Measurements from ENCODE around the gene DCXR. TPM values are rescaled to one million over a fixed set of nuclear protein-coding genes. Genes with fewer than 3 reads are reported as not detected.

The DCXR gene
- total RNA-seq, 1 experiment from 2014 or later: 128 TPM

DNA sequence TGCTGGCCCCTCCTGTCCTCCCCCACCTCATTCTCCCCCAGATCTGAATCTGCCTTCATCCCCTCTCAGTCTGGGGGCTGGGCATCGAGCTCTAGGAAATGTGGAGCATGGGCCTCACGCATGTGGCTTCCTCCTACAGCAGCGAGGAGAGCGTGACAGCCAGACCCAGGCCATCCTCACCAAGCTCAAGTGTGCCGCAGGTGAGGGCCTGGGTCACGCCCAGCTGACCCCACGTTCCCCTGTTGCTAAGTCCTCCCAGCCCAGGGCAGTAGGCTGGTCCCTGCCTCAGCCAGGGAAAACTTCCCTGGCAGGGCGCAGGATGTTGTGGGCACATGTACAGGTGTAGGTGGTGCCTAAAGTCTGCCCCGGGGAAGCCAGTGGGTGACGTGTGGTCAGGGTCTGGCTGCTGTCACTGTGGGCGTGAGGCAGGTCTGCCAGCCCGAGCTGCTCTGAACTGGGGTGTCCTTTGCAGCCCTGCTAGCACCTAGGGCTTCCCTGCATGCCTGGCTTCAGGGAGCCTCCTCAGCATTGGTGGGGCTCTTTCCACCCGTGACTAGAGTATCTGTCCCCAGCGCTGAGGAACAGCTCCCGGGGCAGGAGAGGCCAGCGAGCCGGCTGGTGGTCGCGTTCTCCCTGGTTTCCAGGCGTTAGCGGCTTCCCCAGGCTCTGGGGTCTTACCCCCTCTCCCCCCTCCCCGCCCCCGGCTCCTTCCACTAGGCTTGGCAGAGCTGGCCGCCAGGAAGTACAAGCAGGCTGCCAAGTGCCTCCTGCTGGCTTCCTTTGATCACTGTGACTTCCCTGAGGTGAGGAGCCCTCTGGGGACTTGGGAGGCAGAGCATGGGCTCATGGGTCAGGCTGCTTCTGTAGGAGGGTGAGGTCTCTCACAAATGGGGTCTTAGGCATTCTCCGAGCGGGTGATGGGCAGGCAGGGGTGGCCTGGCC, 17.8 kb upstream of the DCXR start:
- no peak for DNase-seq (ENCODE audit: low read depth in 1 of 2, low spot score in 2 of 2)
- Histone ChIP-seq H3K4me1 (replicated peaks) (peaks cover 27% of the 10 kb centered on the region), H3K36me3 (peaks cover 87% of the 10 kb centered on the region), H3K27me3 (replicated peaks) (no peaks in the 10 kb centered on the region), H3K9me3 (replicated peaks) (no peaks in the 10 kb centered on the region), H3K4me3 (no peak overlapping the region), H3K27ac (no peak overlapping the region)

DNA sequence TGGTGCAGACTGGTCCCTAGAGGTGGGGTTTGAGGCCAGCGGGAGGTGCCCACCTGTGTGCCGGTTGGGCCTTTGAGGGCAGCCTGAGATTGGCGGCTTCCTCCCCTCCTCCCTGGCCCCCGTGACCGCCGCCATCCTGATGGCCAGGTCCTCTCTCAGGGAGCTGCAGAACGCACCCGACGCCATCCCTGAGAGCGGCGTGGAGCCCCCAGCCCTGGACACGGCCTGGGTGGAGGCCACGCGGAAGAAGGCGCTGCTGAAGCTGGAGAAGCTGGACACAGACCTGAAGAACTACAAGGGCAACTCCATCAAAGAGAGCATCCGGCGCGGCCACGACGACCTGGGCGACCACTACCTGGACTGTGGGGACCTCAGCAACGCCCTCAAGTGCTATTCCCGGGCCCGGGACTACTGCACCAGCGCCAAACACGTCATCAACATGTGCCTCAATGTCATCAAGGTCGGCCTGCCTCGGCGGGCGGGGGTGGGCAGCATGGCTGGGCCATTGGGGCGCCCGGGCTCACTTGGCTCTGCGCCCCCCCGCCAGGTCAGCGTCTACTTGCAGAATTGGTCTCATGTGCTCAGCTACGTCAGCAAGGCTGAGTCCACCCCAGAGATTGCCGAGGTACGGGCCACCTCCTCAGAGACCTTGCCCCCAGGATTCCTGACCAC, 17.0 kb upstream of the DCXR start:
- peaks cover 87% of the 10 kb centered on the region for H3K36me3 ChIP-seq
- H3K27ac ChIP-seq: no peak overlapping the region
- peaks cover 28% of the 10 kb centered on the region for H3K4me1 ChIP-seq (replicated peaks)
- DNase-seq (ENCODE audit: low read depth in 1 of 2, low spot score in 2 of 2): no peak
- no peak overlapping the region for H3K4me3 ChIP-seq
- no peaks in the 10 kb centered on the region for H3K9me3 ChIP-seq (replicated peaks)
- no peaks in the 10 kb centered on the region for H3K27me3 ChIP-seq (replicated peaks)

DNA sequence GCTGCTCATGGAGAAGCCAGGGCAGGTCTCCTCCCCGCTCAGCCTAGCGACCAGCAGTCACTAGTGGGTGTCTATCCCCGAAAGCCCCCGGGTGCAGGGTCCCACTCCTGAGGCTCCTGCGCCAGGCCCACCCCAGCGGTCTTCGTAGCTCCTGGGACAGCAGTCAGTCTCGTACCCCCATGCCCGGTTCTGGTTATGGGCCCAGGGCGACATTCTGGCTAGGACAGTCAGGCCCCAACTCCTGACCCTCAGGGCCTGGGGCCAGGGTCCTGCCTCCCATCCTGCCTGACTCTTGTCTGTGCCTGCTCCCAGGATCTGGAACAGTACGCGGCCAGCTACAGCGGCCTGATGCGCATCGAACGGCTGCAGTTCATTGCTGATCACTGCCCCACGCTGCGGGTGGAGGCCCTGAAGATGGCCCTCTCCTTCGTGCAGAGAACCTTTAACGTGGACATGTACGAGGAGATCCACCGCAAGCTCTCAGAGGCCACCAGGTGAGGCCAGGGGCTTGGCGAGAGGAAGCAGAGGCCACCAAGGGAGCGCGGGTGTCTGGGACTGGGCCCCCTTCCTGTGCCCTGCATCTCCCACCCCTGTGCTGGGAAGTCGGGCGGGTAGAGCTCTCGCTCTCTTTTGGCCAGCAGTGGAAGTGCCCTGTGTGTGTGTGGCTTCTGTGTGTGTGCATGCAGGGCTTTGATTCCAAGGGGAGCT, 16.2 kb upstream of the DCXR start:
- H3K27ac ChIP-seq: no peak overlapping the region
- no peak for DNase-seq (ENCODE audit: low read depth in 1 of 2, low spot score in 2 of 2)
- no peaks in the 10 kb centered on the region for H3K9me3 ChIP-seq (replicated peaks)
- H3K4me3 ChIP-seq: peak overlapping the region; percentile 100
- H3K4me1 ChIP-seq (replicated peaks): peaks cover 28% of the 10 kb centered on the region
- H3K27me3 ChIP-seq (replicated peaks): no peaks in the 10 kb centered on the region
- peaks cover 87% of the 10 kb centered on the region for H3K36me3 ChIP-seq

DNA sequence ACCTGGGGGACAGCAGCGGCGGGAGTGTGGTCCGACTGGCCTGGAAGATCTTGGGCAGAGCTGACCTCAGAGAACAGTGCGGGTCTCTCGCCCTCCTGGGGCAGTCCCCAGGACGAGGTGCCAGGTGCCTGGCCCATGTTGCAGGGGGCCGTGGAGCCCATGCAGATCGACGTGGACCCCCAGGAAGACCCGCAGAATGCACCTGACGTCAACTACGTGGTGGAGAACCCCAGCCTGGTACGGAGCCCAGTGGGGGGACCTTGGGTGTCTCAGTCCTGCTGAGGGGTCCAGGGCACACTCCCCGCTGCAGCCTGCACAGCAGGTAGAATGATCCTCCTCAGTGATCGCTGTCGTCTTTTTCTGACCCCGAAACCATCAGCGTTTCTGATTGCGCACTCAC, 15.6 kb upstream of the DCXR start:
- DNase-seq (ENCODE audit: low read depth in 1 of 2, low spot score in 2 of 2): no peak
- H3K27me3 ChIP-seq (replicated peaks): no peaks in the 10 kb centered on the region
- H3K27ac ChIP-seq: no peak overlapping the region
- H3K4me1 ChIP-seq (replicated peaks): peaks cover 28% of the 10 kb centered on the region
- H3K9me3 ChIP-seq (replicated peaks): no peaks in the 10 kb centered on the region
- peak overlapping the region; percentile 100 for H3K4me3 ChIP-seq
- H3K36me3 ChIP-seq: peaks cover 87% of the 10 kb centered on the region

DNA sequence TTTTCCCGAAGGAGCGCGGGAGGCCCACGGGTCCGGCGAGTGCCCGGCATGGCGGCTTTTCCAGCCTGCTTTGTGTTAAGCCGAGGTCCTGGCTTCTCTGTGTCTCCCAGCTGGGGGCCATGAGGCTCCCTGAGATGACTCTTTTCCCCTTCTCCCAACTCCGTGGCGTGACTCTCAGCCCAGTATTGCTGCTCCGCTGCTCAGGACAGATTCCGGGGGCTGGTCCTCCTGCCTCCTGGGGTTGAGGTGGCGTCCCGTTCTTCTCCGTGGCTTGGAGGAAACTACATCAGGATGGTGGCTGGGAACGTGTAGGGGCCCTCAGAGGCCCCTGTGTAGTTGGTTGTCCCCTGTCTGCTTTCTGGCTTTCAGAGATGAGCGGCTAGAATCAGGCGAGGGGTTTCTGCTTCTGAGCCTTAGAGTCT, 15.2 kb upstream of the DCXR start:
- Histone ChIP-seq H3K36me3 (peaks cover 87% of the 10 kb centered on the region), H3K4me1 (replicated peaks) (peaks cover 28% of the 10 kb centered on the region), H3K9me3 (replicated peaks) (no peaks in the 10 kb centered on the region), H3K4me3 (peak overlapping the region; percentile 100), H3K27ac (no peak overlapping the region), H3K27me3 (replicated peaks) (no peaks in the 10 kb centered on the region)
- no peak for DNase-seq (ENCODE audit: low read depth in 1 of 2, low spot score in 2 of 2)

DNA sequence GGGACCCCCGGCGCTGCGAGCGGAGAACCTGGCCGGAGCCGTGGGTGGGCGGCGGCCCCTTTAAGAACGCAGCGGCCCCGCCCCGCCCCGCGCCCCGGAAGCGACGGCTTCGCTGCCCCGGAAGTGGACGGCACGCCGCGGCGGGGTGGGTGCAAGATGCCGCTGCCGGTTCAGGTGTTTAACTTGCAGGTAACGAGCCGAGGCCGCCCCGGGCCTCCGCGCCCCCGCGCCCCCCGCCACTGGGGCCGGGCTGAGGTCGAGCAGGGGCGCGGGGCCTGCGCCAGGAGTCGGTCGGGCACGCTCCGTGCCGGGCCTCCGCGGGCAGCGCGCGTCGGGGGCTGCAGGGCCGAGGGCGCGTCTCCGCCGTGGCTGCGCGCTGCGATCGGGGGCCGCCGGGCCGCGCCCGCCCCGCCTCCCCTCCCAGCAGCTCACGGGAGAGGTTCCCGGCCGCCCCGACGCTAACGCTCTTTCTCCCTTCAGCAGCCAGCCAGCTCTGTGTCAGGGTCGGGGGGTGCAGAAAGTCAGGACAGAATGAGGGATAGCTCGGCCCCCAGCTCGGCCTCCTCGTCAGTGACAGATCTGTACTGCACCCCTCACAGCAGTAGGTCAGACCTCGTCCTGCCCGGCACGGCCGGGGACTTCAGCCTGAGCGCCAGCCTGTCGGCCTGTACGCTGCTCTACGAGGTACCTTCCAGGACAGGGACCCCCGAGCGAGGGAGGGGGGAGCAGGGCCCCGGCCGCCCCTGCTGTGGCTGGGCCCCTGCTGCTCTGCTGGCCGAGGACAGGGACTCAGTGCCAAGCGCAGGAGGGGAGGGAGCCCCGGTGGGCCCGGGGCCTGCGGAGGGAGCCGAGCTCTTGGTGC, 14.5 kb upstream of the DCXR start, which contains the start of the genes GPS1 and RFNG:
Gene GPS1 (plus strand): TSS at position 123 of the 862 bp plus-strand sequence. CDS start 34 bp downstream, at position 157.
Gene RFNG (minus strand): TSS at position 36 of the 862 bp plus-strand sequence. CDS start 45 bp downstream, outside the sequence.
- Histone ChIP-seq H3K36me3 (peaks cover 87% of the 10 kb centered on the region), H3K27me3 (replicated peaks) (no peaks in the 10 kb centered on the region), H3K27ac (no peak within 1 kb of the TSS), H3K4me1 (replicated peaks) (peaks cover 28% of the 10 kb centered on the region), H3K9me3 (replicated peaks) (no peaks in the 10 kb centered on the region), H3K4me3 (peak within 1 kb of the TSS; percentile 100)
- no peak for DNase-seq (ENCODE audit: low read depth in 1 of 2, low spot score in 2 of 2)

DNA sequence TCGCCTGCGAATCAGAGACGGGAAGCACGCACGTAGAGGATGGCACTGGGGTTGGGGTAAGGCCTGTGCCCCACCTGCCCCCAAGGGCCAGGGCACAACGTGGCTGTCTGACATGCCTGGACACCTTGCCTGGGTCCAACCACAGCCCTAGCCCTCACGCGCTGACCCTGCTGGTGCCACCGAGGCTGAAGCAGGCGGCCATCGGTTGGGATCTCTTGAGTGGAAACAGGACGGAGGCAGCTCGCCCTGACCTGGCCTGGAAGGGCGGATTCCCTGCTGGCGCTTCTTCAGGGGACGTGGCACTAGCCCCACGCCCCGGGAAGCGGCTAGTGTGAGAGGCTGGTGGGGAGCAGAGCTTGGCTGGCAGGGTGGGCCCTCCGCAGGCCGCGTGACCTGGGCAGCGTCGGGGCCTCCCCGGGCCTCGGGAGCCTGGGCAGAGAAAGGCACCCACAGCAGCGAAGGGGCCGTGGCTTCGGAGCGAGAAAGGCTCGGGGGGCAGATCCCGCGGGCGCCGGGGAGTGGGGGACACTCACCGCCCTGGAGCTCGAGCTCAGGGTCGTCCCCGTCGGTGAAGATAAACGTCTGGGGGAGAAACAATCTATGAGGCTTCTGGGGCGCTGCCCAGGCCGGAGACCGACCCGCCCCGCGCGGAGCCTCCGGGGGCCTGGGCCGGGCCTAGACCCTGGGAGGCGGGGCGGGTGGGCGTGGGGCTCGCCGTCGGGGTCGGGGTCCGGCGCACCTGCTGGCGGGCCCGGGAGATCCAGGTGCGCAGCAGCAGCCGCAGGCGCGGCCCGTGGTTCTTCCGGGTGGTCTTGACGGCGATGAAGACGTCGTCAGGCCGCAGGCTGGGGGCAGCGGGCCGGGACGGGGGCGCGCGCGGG, 13.5 kb upstream of the DCXR start:
- Histone ChIP-seq H3K9me3 (replicated peaks) (no peaks in the 10 kb centered on the region), H3K27ac (no peak overlapping the region), H3K4me1 (replicated peaks) (peaks cover 28% of the 10 kb centered on the region), H3K36me3 (peaks cover 77% of the 10 kb centered on the region), H3K27me3 (replicated peaks) (no peaks in the 10 kb centered on the region), H3K4me3 (peak overlapping the region; percentile 100)
- DNase-seq (ENCODE audit: low read depth in 1 of 2, low spot score in 2 of 2): no peak

DNA sequence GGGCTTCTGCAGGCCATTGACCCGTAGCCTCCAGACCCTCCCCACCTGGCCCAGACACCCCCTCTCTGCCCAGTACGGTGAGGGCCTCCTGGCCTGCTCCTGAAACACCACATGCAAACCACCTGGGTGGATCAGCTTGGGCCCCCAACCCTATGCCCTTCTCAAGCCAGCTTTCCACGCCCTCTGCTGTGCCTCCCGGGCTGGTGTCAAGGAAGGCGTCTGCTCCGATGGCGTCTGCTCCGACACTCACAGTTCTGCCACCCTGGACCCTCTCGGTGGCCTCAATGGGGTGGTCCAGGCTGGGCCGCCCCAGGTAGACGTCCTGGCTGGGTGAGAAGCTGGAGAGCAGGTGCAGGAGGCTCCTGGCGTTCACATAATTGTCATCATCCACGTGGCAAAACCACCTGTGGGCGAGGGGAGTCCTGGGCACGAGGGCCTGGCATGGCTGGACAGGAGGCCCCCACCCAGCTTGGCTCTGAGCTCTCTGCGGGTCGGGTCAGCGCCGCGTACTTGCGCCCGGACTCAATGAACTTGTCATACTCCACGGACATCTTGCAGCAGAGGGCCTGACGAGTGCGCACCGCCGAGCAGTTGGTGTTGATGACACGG, 12.8 kb upstream of the DCXR start:
- Histone ChIP-seq H3K4me1 (replicated peaks) (peaks cover 28% of the 10 kb centered on the region), H3K4me3 (peak overlapping the region; percentile 100), H3K9me3 (replicated peaks) (no peaks in the 10 kb centered on the region), H3K27ac (no peak overlapping the region), H3K27me3 (replicated peaks) (no peaks in the 10 kb centered on the region), H3K36me3 (peaks cover 71% of the 10 kb centered on the region)
- DNase-seq (ENCODE audit: low read depth in 1 of 2, low spot score in 2 of 2): no peak

DNA sequence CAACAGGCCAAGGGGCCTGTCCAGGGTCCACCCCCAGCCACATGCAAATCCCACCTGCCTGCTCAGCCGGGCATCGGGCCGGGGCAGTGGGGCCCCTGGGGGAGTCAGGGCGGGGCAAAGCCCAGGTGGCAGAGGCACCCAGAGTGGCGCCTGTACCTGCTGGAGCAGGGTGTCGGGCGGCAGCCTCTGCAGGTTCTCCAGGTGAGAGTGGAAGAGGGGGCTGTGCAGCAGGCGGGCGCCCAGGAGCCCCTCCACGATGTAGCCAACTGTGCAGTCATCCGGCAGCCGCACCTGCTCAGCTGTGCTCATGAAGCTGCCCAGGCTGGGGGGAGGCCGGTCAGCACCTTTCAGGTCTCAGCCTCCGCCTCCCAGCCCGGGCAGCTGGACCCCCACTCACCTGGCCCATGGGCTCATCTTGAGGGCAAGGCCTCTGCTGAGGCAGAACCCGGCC, 12.0 kb upstream of the DCXR start:
- Histone ChIP-seq H3K36me3 (peaks cover 64% of the 10 kb centered on the region), H3K9me3 (replicated peaks) (no peaks in the 10 kb centered on the region), H3K4me3 (no peak overlapping the region; the same call in 1 of the 2 replicates), H3K27ac (no peak overlapping the region), H3K4me1 (replicated peaks) (peaks cover 28% of the 10 kb centered on the region), H3K27me3 (replicated peaks) (no peaks in the 10 kb centered on the region)
- no peak for DNase-seq (ENCODE audit: low read depth in 1 of 2, low spot score in 2 of 2)

DNA sequence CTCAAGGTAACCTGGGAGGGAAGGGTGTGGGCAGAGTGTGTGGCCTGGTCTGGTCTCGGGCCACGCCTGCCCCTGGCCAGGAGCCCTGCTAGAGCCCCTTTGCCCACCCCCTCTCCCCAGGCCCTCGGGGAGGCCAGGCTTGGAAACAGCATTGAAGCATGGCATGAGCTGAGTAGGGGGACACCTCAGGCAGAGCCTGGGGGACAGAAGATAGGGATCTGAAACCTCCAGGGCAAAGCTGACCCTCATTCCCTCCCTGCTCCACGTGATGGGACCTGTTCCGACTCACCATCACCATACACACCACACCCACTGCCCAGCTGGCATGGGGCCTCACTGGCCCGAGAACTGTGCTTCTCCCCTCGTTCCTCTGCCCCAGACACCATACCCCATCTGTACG, 11.6 kb upstream of the DCXR start:
- Histone ChIP-seq H3K36me3 (peaks cover 60% of the 10 kb centered on the region), H3K4me1 (replicated peaks) (peaks cover 28% of the 10 kb centered on the region), H3K9me3 (replicated peaks) (no peaks in the 10 kb centered on the region), H3K27me3 (replicated peaks) (no peaks in the 10 kb centered on the region), H3K27ac (no peak overlapping the region), H3K4me3 (no peak overlapping the region)
- DNase-seq (ENCODE audit: low read depth in 1 of 2, low spot score in 2 of 2): no peak

DNA sequence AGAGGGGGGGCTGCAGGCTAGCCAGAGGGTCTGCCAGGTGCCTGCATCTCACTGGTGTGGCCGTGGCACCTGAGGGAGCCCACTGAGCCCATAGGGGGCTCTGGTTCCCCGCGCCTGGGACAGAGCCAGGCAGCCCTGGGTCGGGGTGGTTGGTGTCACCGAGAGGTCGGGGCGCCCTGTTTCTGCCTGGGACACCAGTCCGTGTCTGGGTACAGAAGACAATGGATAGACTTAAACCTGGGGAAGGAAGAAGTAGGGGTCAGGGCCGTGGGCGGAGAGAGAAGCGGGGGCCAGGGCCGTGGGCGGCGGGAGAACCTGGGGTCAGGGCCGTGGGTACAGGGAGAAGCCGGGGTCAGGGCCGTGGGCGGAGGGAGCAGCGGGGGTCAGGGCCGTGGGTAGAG, 11.1 kb upstream of the DCXR start:
- no peak overlapping the region for H3K4me3 ChIP-seq
- H3K27ac ChIP-seq: no peak overlapping the region
- H3K36me3 ChIP-seq: peaks cover 54% of the 10 kb centered on the region

More for the DNA sequence above, 11.1 kb upstream of the DCXR start:
- H3K4me1 ChIP-seq (replicated peaks): peaks cover 25% of the 10 kb centered on the region
- DNase-seq (ENCODE audit: low read depth in 1 of 2, low spot score in 2 of 2): no peak
- H3K9me3 ChIP-seq (replicated peaks): no peaks in the 10 kb centered on the region
- H3K27me3 ChIP-seq (replicated peaks): no peaks in the 10 kb centered on the region

All from SJSA1 (cell line).